ENCODE data around the gene RCBTB2.

- TF ChIP-seq OSR1 (CRISPR knock-in tag; IDR thresholded peaks at IDR 0.05), result no peak
- TF ChIP-seq TOX (CRISPR knock-in tag; IDR thresholded peaks at IDR 0.05; ENCODE audit: borderline replicate concordance), result no peak
- no peak for TF ChIP-seq ZFP30 (CRISPR knock-in tag; IDR thresholded peaks at IDR 0.05)
- TF ChIP-seq RARB (CRISPR knock-in tag; IDR thresholded peaks at IDR 0.05), result no peak
- TF ChIP-seq, protein P1, sequence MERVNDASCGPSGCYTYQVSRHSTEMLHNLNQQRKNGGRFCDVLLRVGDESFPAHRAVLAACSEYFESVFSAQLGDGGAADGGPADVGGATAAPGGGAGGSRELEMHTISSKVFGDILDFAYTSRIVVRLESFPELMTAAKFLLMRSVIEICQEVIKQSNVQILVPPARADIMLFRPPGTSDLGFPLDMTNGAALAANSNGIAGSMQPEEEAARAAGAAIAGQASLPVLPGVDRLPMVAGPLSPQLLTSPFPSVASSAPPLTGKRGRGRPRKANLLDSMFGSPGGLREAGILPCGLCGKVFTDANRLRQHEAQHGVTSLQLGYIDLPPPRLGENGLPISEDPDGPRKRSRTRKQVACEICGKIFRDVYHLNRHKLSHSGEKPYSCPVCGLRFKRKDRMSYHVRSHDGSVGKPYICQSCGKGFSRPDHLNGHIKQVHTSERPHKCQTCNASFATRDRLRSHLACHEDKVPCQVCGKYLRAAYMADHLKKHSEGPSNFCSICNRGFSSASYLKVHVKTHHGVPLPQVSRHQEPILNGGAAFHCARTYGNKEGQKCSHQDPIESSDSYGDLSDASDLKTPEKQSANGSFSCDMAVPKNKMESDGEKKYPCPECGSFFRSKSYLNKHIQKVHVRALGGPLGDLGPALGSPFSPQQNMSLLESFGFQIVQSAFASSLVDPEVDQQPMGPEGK (CRISPR knock-in tag; IDR thresholded peaks at IDR 0.05; ENCODE audit: borderline replicate concordance), result no peak
- TF ChIP-seq ARNTL (CRISPR knock-in tag; IDR thresholded peaks at IDR 0.05; ENCODE audit: borderline replicate concordance, low read depth), result no peak
These were observed 36.4 kb downstream of the RCBTB2 start for GRCh38 chr13:48496271-48497161.

Data from SK-N-SH treated with all-trans-retinoic acid at 6 μM for 48 hours (cell line).